Activated CD4-positive, alpha-beta T cell treated with anti-CD3 and anti-CD28 coated beads, Interleukin-2, amount 50 U/mL, for 24 hours (primary cell): ENCODE measurements around the gene DHX35.

ENCODE experiments used
- DNase-seq, 2 donors: peaks; one replicate each; pipeline ENCODE4 v3.0.0-alpha.2; 2020; ENCODE audit warnings: low read depth in 1 of 2, low spot score in 1 of 2

The DHX35 gene

DNA sequence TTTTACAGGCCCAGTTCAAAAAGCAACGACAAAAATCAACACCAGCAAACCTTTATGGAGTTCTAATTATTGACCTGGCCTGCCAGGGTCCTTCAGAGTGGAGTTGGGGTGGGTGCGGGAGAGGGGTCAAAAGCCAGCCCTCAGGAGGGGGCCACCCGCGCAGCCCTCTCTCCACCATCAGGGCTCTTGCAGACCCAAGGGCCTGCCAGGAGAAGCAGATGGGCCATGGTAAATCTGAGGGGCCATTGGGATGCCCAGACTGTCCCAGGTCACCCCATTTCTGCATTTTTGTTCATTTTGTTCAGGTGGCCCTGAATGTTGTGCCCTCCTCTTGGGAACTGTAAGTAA lies 88.4 kb downstream of the DHX35 start:
- no peak for DNase-seq

GRCh38 chr20:39052676-39053075 lies 90.5 kb downstream of the DHX35 start:
- DNase-seq: no peak

- no peak for DNase-seq
Measured at GRCh38 chr20:39057143-39057542, 95.0 kb downstream of the DHX35 start.

DNA sequence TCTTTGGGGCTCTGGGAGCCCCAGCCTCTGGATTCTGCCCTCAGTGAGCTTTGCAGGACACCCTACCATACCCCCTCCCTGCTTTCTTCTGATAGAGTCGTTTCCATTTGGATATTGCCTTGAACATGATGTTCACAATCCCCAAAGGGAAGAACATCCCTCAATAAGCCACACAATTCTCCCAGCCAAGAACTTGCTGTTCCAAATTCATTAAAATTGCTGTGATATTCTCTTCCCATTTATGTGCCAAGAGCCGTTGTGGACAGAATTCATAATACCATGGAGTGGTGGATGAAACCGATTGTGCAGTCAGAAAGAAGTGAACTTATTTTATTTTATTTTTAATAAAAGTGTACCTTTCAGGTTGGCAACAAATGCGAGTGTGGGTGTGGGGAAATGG lies 95.8 kb downstream of the DHX35 start:
- DNase-seq: no peak

DNA sequence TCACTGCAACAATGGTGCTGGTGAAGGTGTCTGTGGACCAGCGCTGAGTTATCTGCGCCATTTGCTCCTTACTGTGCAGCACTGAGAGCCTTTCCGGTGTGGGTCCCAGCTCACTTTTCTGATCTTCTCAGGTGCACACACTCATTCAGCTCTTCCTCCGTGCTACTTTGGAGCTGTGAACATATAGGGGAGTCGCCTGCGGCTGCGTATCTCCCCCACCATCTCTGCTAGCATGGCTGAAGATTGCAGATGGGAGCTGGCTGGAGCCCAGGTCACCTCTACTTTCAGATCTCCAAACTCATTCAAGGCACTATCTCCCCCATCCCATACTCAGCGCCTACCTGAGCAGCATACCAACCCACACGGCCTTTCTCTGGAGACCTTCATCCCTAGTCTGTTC lies 96.9 kb downstream of the DHX35 start:
- DNase-seq: no peak

GRCh38 chr20:39066471-39067242 lies 104.5 kb downstream of the DHX35 start:
- DNase-seq: no peak

DNA sequence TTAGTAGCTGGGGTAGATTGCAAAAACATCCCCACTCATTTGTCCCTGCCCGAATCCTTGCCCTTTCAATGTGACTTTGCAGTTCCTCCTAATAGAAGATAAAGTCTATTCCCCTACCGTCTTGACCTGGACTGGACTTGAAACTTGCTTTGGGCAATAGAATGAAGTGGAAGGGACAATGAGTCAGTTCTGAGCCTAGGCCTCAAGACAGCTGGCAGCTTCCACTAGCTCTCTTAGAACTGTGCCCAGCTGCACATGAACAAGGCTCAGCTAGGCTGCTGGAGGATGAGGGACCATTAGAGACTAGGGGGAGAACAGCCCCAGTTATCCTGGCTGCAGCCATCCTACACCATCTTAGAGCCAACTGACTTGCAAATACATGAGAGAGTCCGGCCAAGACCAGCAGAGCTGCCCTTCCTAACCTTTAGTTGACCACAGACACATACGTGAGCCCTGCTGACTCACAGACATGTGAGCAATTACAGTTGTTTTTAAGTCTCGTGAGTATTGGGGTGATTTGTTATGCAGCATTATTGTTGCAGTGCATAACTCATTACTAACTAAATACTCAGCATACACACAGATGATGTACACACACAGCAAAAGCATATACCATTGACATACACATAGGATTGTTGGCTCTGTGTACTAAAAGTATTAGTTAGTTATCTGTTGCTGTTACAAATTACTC lies 105.5 kb downstream of the DHX35 start:
- DNase-seq: no peak

- DNase-seq: no peak
Measured at GRCh38 chr20:39069976-39070375, 107.8 kb downstream of the DHX35 start.

GRCh38 chr20:39070484-39071231 lies 108.5 kb downstream of the DHX35 start:
- DNase-seq: no peak

- DNase-seq: no peak
Measured at GRCh38 chr20:39072132-39072531, 110.0 kb downstream of the DHX35 start.

DNA sequence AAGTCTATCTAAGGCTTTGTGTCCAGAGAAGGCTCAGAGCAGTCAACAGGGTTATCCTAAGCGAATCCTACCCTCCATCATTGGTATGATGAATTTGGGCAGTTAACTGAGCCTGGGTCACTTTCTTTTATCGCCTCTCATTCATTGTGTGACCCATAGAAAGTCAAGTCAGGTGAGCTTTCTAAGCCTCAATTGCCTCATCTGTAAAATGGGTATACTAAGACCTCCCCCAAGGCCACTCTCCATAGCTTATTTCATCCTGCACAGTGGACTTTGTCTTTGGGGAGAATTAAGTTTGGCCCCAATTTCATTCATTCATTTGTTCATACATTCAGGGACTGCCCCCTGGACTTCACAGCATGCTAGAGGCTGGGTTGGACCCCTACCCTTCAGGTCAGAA lies 110.5 kb downstream of the DHX35 start:
- no peak for DNase-seq

DNA sequence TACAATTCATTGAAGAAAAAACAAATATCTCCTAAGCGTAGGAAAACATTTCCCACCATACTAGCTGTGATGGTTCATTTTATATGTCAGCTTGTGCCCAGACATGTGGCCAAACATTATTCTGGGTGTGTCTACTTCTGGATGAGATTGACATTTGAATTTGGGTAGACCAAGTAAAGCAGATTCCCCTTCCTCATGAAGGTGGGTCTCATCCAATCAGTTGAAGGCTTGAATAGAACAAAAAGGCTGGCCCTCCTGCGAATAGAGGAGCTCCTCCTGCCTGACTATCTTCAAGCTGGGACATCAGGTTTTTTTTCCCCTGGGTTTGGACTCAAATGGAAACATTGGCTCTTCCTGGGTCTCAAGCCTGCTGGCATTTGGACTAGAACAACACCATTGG lies 113.6 kb downstream of the DHX35 start:
- DNase-seq: no peak

DNA sequence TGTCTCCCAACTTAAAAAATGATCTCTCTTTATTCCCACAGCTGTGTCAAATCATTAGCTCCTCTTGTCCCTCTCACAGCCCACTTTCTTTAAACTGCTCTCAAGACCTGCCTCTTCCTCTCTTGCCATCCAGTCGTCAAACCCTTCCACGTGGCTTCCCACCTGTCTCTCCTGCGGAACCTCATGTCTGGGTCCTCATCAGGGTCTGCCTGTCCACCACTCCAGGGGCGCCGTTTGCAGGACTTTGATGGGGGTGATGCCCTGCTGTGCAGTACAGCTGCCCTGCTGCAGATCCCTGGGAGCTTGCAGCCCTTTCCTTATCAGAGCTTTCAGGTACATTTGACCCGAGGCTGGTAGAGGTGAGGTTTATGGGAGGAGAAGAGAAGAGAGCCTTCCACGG lies 114.8 kb downstream of the DHX35 start:
- DNase-seq: no peak

DNA sequence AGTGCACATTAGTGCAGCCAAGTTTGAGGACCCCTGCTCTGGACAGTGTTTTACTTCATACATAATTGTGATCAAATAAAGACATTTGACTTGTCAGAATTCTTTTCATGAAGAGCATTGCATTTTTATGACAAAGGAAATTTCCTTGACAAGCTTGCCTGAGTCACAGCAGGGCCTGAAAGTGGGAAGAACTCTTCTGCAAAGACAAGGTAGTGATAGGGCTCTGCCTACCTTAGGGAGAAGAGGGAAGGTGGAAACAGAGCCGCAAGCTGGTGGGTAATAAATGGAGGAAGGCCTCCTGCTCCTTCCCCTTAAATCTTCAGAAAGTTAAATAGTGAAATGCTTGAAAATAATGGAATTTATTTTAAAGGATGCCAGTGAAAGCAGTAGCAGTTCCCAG lies 118.2 kb downstream of the DHX35 start:
- no peak for DNase-seq

DNA sequence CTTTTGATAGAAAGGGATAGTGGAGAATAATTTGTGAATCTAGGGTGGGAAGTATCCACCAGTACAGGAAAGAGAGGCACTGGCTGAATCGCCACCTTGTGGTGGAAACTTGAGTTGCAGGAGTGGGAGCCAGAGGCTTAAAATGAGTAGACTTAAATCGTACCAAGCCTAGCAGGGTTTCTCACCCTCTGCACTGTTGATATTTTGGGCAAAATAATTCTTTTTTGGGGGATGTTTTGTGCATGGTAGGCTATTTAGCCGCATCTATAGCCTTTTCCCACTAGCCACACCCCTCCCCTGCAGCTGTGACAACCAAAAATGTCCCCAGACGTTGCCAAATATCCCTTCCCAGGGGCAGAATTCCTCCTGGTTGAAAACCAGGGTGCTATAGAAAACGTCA lies 119.1 kb downstream of the DHX35 start:
- peak; percentile 65 to 79 for DNase-seq

GRCh38 chr20:39082622-39083398 lies 120.7 kb downstream of the DHX35 start:
- no peak for DNase-seq

DNA sequence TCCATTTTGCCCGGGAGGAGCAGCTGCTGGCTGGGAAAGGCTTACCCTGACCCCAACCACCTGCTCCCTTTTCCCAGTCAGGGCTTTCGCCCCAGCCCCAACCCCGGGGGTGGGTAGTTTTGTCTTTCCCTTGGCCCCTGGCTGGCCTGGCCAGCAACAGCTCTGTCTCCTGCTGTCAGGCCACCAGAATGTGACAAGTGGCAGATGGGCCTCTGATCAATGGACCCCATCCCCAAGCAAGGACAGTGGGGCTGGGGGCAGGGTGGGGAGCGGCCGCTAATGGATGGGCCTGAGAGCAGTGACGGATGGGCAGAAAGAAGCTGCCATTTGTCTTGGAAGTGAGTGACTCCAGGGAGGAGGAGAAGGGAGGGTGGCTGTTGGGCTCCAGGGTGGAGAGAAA lies 121.6 kb downstream of the DHX35 start:
- no peak for DNase-seq

GRCh38 chr20:39089029-39089428 lies 126.9 kb downstream of the DHX35 start:
- no peak for DNase-seq
